SU-DHL-6 (cell line): ENCODE data around the gene MEGF6.

Experiments used
- EZH2phosphoT487 ChIP-seq: fragments of 200-600 bp; sonication (generic), shearing (Covaris generic); conservative IDR thresholded peaks from 2 replicates; pipeline ENCODE4 v1.6.1; 2018; ENCODE audit warnings: mild to moderate bottlenecking, antibody characterized with exemption, low read length, moderate library complexity, mixed read lengths
- TF ChIP-seq, protein P1 (sequence below): fragments of 200-600 bp; sonication (generic); IDR thresholded peaks from one replicate; pipeline ENCODE4 v1.5.1; 2017; ENCODE audit warnings: antibody characterized with exemption, mild to moderate bottlenecking, low read length, moderate library complexity; ENCODE audit not compliant: insufficient read depth, poor library complexity, severe bottlenecking

- TF ChIP-seq, protein P1, sequence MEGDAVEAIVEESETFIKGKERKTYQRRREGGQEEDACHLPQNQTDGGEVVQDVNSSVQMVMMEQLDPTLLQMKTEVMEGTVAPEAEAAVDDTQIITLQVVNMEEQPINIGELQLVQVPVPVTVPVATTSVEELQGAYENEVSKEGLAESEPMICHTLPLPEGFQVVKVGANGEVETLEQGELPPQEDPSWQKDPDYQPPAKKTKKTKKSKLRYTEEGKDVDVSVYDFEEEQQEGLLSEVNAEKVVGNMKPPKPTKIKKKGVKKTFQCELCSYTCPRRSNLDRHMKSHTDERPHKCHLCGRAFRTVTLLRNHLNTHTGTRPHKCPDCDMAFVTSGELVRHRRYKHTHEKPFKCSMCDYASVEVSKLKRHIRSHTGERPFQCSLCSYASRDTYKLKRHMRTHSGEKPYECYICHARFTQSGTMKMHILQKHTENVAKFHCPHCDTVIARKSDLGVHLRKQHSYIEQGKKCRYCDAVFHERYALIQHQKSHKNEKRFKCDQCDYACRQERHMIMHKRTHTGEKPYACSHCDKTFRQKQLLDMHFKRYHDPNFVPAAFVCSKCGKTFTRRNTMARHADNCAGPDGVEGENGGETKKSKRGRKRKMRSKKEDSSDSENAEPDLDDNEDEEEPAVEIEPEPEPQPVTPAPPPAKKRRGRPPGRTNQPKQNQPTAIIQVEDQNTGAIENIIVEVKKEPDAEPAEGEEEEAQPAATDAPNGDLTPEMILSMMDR: no peak
- TF ChIP-seq EZH2phosphoT487: no peak
Measured at GRCh38 chr1:3464649-3465025, 146.7 kb downstream of the MEGF6 start.
